GM18505 (cell line): Measurements from ENCODE around the gene CNKSR1.
"Not testable (repeated sequence)": the region's sequence is repeated elsewhere in the genome, so short reads cannot be mapped to it uniquely, and the experiment has no call there.

Experiments used
- ATAC-seq: cut with Tn5 transposase; IDR thresholded peaks from one replicate; pipeline ENCODE4 v1.9.1; 2021; ENCODE audit not compliant: unreplicated experiment
- POLR2A ChIP-seq: IDR thresholded peaks from 4 replicates; pipeline ENCODE4 v1.6.1; 2011; ENCODE audit warnings: borderline replicate concordance; ENCODE audit not compliant: insufficient read depth, insufficient read length; ENCODE audit errors: extremely low read depth

CNKSR1 gene

DNA sequence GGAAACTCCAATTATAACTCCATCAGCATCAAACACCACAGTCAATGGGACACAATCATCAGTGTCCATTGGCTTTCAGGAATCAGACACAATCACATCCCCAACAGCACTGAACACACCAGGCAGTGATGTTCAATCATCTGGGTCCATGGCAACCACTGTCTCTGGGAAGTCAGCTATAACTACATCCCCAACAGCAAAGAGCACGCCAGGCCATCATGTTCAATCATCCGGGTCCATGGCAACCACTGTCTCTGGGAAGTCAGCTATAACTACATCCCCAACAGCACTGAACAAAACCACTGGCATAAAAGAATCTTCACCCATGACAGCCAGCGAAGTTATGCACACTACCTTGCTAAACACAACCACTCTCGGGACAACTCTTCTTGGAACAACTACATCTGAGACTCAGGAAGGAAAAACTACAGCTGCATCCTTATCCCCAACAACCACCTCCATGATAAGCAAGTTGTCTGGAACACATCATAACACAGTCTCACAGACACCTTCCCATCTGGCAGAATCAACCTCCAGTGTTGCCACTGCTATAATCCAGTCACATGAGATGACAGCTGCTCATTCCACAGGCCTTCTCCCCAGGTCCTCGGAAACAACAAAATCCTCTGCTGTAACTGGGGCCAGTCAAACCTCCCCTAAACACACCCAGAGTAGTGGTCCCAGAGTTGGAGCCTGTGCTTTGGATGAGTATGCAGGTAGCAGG is 33.0 kb downstream of the CNKSR1 start:
- no peak for TF ChIP-seq POLR2A
- ATAC-seq: no peak

GRCh38 chr1:26212726-26213125 is 35.4 kb downstream of the CNKSR1 start:
- ATAC-seq: no peak
- no peak for TF ChIP-seq POLR2A

- no peak for ATAC-seq
- TF ChIP-seq POLR2A: no peak
Measured at GRCh38 chr1:26213335-26213905, 36.1 kb downstream of the CNKSR1 start.

DNA sequence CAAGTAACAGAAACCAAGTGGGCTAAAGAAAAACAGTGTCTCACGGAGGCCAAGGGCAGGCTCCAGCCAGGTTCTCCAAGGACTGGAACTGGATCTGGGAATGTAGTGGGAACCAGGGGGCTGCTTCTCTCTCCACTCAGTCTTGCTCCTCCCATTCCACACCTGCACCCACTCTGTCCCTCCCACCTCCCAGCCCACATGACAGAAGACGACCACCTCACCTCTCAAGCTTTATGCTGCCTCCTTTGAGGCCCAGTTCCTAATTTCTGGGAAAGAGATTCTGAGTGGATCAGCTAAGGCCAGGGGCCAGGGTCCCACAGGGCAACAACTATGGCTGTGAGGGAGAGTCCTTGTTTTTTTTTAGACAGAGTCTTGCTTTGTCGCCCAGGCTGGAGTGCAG is 38.0 kb downstream of the CNKSR1 start:
- no peak for TF ChIP-seq POLR2A
- ATAC-seq: no peak

- TF ChIP-seq POLR2A: no peak
- no peak for ATAC-seq
Measured at GRCh38 chr1:26218906-26219494, 41.7 kb downstream of the CNKSR1 start.

DNA sequence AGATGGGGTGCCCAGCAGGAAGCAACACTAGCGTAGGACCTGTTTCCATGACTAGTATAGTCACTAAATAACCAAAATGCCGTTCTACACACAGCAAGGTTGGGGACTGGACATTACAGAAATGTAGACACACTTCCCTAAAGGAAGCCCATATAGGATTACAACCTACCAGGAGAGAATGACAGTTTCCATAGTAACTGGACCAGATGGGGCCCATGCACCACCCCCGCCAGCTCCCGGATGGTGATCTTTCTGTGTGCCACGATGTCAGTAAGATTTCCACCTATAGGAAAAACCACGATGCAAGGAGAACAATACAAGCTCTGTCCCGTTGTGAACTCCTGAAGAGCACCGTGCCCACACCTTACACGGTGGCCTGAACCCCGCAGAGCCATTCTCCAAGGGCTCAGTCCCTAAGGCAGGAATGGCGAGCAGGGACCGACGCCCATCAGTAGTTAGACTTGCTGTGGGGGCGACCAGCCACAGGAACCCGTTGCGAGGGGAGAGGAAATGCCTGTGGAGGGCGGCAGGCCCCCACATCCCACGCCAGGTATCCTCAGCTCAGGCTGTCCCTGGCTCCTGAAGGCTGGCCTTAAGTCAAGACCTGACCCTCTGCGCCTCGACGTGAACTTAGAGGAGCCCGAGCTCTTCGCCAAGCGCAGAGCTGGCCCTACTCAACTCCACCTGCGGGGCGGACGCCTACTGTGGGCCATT is 43.1 kb downstream of the CNKSR1 start:
- no peak for ATAC-seq
- TF ChIP-seq POLR2A: no peak

DNA sequence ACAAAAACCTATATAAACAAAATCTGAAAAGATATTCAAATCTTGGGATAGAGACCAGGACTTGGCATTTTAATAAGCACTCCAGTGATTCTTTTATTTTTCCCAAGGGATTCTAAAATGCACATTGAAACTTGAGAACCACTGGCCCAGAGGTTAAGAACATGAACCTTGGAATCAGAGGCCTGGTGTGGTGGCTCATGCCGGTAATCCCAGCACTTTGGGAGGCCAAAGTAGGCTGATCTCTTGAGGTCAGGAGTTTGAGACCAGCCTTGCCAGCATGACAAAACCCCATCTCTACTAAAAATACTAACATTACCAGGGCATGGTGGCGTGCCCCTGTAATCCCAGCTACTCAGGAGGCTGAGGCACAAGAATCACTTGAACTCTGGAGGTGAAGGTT is 43.8 kb downstream of the CNKSR1 start:
- TF ChIP-seq POLR2A: no peak
- no peak for ATAC-seq

GRCh38 chr1:26224606-26225005 is 47.3 kb downstream of the CNKSR1 start:
- ATAC-seq: no peak

GRCh38 chr1:26225033-26225831 is 47.9 kb downstream of the CNKSR1 start:
- TF ChIP-seq POLR2A: no peak
- ATAC-seq: no peak

More at GRCh38 chr1:26224606-26225005, 47.3 kb downstream of the CNKSR1 start:
- no peak for TF ChIP-seq POLR2A

DNA sequence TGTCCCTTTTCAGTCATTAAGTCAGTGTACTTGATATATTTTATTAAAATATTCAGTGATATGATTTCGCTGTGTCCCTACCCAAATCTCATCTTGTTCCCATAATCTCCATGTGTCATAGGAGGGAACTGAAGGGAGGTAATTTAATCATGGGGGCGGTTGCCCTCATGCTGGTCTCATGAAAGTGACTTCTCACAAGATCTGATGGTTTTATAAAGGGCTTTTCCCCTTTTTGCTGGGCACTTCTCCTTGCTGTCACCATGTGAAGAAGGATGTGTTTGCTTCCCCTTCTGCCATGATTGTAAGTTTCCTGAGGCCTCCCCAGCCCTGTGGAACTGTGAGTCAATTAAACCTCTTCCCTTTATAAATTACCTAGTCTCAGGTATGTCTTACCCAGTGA is 53.4 kb downstream of the CNKSR1 start:
- not testable (repeated sequence) for ATAC-seq

- ATAC-seq: peak; percentile 85
- peak; percentile 88 for TF ChIP-seq POLR2A
Measured at GRCh38 chr1:26233903-26234643, 56.8 kb downstream of the CNKSR1 start, which contains the start of gene CEP85. Gene CEP85 (plus strand): TSS chr1:26234200. CDS start chr1:26239784, 5,584 bp downstream.

GRCh38 chr1:26234644-26235370 is 57.5 kb downstream of the CNKSR1 start:
- TF ChIP-seq POLR2A: no peak
- ATAC-seq: peak; percentile 1

GRCh38 chr1:26237230-26237966 is 60.1 kb downstream of the CNKSR1 start:
- no peak for ATAC-seq
- no peak for TF ChIP-seq POLR2A
